ENCODE data around the gene ARHGAP26. TPM values are rescaled to one million over a fixed set of nuclear protein-coding genes. Genes with fewer than 3 reads are reported as not detected.

The ARHGAP26 gene
- total and polyA plus RNA-seq, 2 of the 4 experiments (the other 2 are of a cell fraction): 0.54 to 0.56 TPM

- Histone ChIP-seq H3K4ac (ENCODE audit: low read depth, low read length) (peak overlapping the region; percentile 14; the same call in 1 of the 2 replicates), H3K9me1 (ENCODE audit: insufficient read depth, low read length) (no peaks in the 10 kb centered on the region), H3K56ac (ENCODE audit: extremely low read depth, insufficient read depth, low read length) (no peak overlapping the region), H4K20me1 (ENCODE audit: insufficient read depth, low read length) (no peaks in the 10 kb centered on the region), H2AK9ac (replicated peaks; ENCODE audit: low read depth, low read length, poor library complexity) (no peak overlapping the region), H3K36me3 (ENCODE audit: control insufficient read depth, insufficient read depth, low read length) (no peaks in the 10 kb centered on the region), H4K5ac (ENCODE audit: low read depth, low read length) (no peak overlapping the region), H3K4me2 (ENCODE audit: low read depth, low read length) (no peak overlapping the region), H3K23ac (ENCODE audit: low read depth, low read length) (peak overlapping the region; percentile 26; the same call in 1 of the 2 replicates), H4K8ac (ENCODE audit: low read depth in 2 of 2, low read length in 2 of 2) (no peak overlapping the region; a peak in 1 of 4 replicates), H3K4me1 (ENCODE audit: control insufficient read depth, insufficient read depth, low read length) (peaks cover 10% of the 10 kb centered on the region), H3K79me1 (ENCODE audit: low read depth in 1 of 2, low read length in 2 of 2) (no peaks in the 10 kb centered on the region), H2BK15ac (ENCODE audit: low read depth, low read length) (0 out of 3 replicates have a peak overlapping the region, but pooled peaks have one; percentile 31), H3K18ac (ENCODE audit: low read depth, low read length) (peak overlapping the region; percentile 60; the same call in 1 of the 2 replicates), H4K91ac (ENCODE audit: insufficient read depth, low read depth, low read length) (peak overlapping the region; percentile 19; the same call in 1 of the 2 replicates), H3K9me3 (ENCODE audit: control insufficient read depth, insufficient read depth, low read length) (no peaks in the 10 kb centered on the region), H3K4me3 (ENCODE audit: insufficient read depth, low read depth, low read length) (no peak overlapping the region), H2AFZ (replicated peaks; ENCODE audit: low read length, poor library complexity) (no peak overlapping the region), H3K27ac (ENCODE audit: insufficient read depth, low read length) (no peak overlapping the region), H3K9ac (ENCODE audit: low read depth, low read length) (no peak overlapping the region), H2BK20ac (ENCODE audit: low read depth, low read length) (0 out of 2 replicates have a peak overlapping the region, but pooled peaks have one; percentile 22), H3K14ac (replicated peaks; ENCODE audit: low read depth, low read length) (peak overlapping the region; percentile 5; the same call in 1 of the 2 replicates), H3K27me3 (ENCODE audit: control insufficient read depth, insufficient read depth, low read length) (no peaks in the 10 kb centered on the region), H2BK120ac (ENCODE audit: low read depth, low read length) (peak overlapping the region; percentile 3; the same call in 1 of the 2 replicates), H2BK5ac (ENCODE audit: low read depth, low read length, poor library complexity, severe bottlenecking) (no peak overlapping the region), H2AK5ac (ENCODE audit: low read depth, low read length) (peak overlapping the region; percentile 41; the same call in 1 of the 2 replicates)
- ChIA-PET CTCF (interaction anchor here (0.8 kb wide), 1 partner anchor 13 kb away, joined by 3 read pairs; no protein-coding TSS in a partner anchor), POLR2A (ENCODE audit: unreplicated experiment) (no interaction called here)
- BruUV-seq (replicated peaks): no TSS peak
- in situ Hi-C loops (cut with MboI; ENCODE audit: low sequenced_read_pairs) (no loop called here), intact Hi-C loops (cut with micrococcal nuclease) (loop anchor here (10.0 kb wide), 1 partner anchor 150 kb away; no protein-coding TSS in a partner anchor), dilution Hi-C loops (cut with HindIII; ENCODE audit: low sequenced_read_pairs, unreplicated experiment) (no loop called here)
- ATAC-seq (ENCODE audit: low read depth) (peak; percentile 27; the same call in 1 of the 2 replicates), DNase-seq (peak; percentile 58)
- TF ChIP-seq MAFK (IDR thresholded peaks at IDR 0.05; ENCODE audit: low read depth, low read length) (0 out of 2 replicates have a peak, but pooled peaks have one; percentile 4), SMC3 (IDR thresholded peaks at IDR 0.05; ENCODE audit: low read depth, low read length) (no peak)
- WGBS, 2 experiments (ENCODE audit: extremely low coverage in 2 of 2, insufficient read length in 1 of 2): no CpG with 5 or more reads among the region's 1 CpG
Measured at GRCh38 chr5:143174714-143175398, 404.7 kb downstream of the ARHGAP26 start.
